NK-92 (cell line): ENCODE measurements around the gene PPP3R2.
"Not testable (repeated sequence)": the region's sequence is repeated elsewhere in the genome, so short reads cannot be mapped to it uniquely, and the experiment has no call there.

Experiments
- DNase-seq: peaks from one replicate; lab custom pipeline; 2025; ENCODE audit not compliant: unreplicated experiment; lab: John Stamatoyannopoulos, UW

The PPP3R2 gene

GRCh38 chr9:101590074-101590473 lies 4.7 kb downstream of the PPP3R2 start:
- not testable (repeated sequence) for DNase-seq

DNA sequence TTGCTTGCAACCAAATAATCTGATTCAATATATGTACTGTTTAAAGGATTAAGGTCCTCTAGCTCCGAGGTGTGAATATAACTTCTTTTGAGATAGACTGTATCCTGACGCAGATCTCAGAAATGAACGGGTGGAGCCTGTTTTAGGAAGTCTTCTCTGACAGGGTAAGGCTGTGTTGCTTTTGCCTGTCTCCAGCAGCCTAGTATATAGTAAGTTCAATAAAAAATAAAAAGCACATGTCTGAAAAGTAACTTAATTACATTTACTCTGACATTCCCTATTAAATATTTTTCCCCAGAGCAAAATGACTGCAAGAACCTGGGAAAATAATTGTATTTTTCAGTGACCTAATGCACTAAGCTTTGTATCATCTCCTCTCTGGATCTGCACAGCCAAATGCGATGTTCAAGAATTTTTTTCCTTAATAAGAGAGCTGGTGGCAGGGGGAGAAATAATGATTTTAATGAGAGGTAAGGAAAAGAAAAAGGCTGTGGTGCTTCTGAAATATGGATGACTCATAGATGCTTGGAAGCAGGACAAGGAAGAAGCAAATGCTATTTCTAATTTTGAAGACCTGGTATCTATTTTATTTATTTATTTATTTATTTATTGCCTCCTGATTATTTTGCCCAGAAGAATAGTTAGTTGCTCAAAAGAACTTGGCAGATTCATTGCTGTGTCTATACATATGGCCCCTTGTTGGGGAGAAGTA lies 7.3 kb downstream of the PPP3R2 start:
- DNase-seq: no peak

GRCh38 chr9:101586651-101587050 lies 8.1 kb downstream of the PPP3R2 start:
- DNase-seq: no peak

DNA sequence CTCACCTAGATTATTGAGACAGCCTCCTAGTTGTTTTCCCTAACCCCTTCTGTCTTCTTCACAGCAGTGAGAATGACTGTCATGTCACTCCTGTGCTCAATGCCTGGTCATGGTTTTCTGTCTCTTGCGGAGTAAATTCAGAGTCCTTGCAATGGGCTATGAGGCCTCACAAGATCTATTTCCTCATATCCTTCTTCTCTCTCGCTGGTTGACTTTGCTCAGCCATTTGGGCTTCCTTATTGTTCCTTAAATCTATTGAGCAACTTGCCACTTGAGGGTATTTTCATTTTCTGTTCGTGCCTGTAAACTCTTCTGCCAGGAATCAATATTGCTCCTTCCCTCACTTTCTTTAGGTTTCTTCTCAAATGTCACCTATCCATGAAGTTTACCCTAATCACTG lies 9.0 kb downstream of the PPP3R2 start:
- DNase-seq: no peak

DNA sequence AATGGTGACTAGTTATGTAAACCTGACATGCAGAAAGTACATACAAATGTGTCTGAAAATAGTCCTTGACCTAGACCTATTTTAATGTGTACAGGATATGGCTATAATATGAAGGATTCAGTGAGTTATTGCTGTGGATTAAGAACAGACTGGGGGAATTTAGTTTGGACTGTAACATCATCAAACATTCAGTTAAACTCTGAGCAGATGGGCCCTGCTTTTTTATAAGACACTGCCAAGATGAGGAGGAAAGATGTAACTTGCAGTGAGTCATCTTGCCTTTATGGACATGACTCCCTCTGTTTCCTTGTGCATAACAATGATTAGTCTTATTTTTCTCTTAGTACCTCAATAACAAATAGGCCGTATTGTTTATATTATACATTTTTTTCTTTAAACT lies 12.2 kb downstream of the PPP3R2 start:
- no peak for DNase-seq

DNA sequence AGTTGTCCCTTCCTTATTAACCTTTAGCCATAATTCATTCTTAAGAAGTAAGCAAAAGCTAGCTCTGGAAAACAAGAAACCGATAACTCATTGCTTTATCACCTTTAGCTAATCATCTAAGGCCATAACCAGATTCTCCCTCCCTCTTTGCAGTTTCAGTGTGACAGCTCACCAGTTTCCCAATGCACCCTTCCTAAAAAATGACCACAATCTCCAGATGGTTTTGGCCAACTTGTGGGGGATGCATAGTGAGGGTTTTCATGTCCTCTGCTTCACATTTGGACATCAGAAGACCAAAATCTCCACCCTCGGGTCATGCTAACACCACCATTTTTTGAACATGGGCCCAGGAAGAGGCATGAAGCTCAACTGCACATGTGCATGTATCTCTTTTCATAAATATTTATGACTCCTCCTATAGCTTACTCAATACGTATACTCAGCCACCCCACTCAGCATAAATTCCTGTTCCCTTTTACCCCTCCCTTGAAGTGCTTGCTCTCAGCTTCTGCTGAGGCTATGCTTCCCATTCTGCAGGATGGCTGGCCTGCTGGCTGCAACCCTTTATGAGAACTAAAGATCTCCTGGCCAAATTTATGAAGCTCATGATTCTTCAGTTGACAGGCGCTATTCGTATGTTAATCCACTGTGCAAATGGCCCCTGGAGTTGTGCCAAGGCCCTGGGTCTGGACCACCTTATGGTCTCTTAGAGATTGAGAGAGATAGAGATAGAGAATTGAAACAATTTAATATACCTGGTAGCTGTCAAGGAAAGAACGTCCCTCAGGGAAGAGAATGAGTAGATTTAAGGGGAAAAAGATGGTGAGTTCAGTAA lies 14.8 kb downstream of the PPP3R2 start:
- DNase-seq: no peak

DNA sequence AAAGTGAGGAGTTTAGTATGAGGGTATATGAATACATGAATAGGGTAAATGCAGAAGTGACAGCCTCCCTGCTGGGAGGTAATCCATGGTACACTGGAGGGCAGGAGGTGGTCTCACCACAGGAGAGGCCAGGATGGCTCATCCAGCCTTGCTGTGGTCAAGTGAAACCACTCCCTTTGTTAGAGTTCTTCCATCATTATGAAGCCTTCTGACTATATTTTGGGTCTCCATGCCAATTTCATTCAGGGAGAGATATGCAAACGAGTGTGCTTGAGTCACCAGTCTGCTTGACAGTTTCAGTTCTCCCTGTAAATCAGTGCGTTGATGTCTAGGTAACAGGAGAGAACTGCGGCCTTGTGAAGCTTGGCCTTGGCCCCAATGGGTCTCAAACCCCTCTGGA lies 16.4 kb downstream of the PPP3R2 start:
- DNase-seq: no peak

- DNase-seq: no peak
Measured at GRCh38 chr9:101574731-101575333, 19.9 kb downstream of the PPP3R2 start.

- no peak for DNase-seq
Measured at GRCh38 chr9:101572316-101572715, 22.5 kb downstream of the PPP3R2 start.

DNA sequence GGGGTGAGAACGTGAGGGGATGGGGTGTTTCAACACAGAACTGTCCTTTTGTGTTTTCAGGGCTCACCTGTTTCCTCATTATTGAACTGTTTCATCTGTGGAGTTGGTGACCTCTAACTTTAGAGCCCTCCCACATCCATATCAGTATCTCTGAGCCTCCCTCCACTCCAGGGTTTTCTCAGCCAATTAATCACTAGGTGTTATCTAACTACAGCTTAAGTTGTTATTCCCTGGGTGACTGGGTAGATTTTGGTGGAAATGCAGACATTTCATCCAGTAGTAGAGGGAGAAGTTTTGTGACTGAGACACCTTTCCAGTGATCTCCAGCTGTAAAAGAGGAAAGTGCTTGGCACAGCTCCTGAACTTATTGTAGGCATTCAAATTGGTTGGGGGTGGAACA lies 23.7 kb downstream of the PPP3R2 start:
- DNase-seq: no peak

DNA sequence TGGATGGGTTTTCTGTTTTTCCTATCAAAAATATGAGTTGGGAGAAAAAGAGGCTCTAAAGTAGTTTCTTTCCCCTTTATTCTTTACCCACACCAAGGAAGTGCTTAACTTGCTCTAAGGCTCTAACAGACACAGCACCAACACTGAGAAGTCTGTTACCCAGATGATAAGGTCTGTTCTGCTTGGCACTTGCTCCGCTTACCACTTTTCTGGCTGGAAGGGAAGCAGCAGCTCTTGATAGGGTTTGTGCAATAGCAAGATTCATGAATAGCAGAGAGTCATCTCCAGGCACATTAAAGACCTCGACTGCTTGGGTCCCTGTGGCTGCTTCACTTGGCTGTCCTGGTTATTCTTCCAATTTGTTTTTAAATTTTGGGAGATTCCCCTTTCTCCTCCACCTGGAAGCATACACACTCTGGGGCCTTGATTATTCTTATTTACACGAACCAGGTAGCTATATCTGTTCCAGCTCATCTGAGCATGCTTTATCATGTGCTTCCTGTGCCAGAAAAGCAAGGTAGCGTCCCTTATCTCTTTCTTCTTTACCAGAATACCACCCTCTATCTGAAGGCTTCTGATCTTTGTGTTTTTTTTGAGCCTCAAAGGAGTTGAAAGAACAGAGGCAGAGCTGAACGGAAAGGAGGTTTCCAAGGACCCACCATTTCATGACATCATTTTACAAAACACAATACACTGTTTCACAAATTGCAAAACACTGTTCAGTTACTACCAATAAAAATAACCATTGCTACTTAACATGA lies 24.8 kb downstream of the PPP3R2 start:
- DNase-seq: no peak

DNA sequence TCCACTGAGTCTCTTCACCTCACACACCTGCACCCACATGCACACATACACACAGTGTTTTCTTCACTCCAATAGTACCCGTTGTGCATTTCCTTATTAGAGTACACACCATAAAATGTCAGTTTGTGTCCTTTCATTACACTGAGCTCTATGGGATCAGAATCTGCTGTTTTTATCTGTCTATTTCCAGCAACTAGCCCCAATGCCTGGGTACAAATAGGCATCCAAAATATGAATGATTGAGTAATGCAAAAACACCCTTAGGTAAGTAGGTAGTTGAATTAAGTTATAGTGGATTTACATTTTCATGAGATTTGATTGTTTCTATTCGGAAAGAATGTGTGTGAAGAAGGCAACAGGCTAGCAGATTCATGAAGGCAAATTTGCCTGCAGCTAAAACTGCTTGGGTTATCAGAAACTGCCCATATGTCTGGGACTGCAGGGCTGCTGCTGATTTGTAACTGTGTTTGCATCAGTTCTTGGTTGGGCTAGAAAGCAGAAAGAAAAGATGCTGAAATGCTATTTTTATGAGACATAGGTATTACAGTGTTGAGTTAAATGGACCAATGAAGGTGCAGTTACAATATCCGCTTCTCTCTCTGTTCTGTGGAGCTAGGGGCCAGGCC lies 26.9 kb downstream of the PPP3R2 start:
- no peak for DNase-seq

DNA sequence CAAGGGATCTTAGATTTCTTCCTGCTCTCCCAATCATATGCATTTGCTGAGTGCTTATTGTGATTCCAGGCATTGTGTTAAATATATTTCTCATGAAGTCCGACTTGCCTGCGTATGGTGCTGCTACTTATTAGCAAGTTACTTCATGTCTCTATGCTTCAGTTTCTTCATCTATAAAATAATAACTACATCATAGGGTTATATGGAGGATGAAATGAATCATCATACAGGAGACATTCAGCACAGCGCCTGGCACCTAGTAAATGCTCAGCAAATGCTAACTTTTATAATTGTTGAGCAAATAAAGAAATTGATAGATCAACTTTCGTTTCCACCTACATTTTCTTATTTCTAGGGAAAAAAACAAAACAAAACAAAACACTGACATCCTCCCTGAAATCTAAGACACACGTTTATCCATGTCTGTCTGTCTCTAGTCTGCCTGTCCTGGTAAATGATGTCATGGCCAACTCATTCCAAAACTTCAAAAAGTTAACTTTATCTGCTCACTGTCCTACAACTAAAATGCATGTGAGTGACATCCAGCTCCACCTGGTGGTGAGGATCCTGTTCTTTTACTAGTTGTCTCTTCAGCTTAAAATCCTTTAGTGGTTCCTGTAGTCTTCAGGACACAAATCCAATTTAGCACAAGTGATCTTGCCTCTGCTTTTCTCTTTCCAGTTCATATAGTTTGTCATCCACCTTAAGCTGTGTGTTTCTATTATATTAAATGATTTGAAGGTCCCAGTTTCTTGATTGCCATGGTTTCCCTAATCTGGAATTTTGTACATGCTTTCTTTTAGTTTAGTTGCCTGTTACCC lies 27.7 kb downstream of the PPP3R2 start:
- no peak for DNase-seq

DNA sequence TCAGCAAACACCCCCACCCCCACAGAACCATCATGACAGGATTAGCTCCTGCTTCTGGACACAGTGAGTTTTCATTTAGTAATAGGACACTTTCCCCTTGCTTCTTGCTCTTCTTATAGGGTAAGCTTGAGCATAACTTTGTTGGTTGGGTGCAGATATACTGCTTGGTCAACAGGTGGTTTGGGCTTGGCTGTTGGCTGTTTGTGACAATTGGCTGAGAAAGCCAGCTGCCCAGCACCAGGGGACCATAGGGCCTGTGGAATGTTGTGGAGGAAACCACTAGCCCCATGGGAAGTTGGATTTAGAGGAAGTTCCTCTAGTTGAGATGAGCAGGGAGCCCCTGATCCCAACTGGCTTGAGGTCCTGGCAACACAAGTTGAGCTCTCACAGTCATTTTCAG lies 30.5 kb downstream of the PPP3R2 start:
- DNase-seq: no peak

GRCh38 chr9:101562966-101563365 lies 31.8 kb downstream of the PPP3R2 start:
- no peak for DNase-seq

DNA sequence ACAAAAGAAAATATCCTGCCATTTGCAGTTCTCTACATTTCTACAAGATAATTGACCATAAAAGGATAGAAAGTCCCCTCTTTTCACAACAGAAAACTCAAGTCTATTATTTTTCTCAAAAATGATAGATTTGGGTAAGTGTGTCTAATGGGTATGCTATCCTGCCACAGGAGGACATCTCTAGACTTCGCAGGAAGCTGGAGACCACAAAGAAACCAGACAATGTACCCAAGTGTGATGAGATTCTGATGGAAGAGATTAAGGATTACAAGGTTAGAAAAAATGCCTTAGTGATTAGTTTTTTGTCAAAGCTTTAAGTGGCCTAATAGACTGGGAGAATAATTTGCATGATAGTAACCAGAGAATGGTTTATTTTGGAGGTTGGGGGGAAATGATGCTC lies 33.0 kb downstream of the PPP3R2 start:
- no peak for DNase-seq

DNA sequence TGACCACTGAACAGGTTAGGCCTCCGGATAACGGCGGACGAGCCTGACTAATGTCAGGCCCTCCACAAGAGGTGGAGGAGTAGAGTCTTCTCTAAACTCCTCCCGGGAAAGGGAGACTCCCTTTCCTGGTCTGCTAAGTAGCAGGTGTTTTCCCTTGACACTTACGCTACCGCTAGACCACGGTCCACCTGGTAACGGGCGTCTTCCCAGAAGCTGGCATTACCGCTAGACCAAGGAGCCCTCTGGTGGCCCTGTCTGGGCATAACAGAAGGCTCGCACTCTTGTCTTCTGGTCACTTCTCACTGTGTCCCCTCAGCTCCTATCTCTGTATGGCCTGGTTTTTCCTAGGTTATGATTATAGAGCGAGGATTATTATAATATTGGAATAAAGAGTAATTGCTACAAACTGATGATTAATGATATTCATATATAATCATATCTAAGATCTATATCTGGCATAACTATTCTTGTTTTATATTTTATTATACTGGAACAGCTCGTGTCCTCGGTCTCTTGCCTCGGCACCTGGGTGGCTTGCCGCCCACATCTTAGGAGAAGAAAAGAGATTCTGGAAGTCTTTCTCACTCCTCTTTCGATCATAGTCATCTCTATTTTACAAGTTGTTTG lies 45.2 kb downstream of the PPP3R2 start:
- not testable (repeated sequence) for DNase-seq

DNA sequence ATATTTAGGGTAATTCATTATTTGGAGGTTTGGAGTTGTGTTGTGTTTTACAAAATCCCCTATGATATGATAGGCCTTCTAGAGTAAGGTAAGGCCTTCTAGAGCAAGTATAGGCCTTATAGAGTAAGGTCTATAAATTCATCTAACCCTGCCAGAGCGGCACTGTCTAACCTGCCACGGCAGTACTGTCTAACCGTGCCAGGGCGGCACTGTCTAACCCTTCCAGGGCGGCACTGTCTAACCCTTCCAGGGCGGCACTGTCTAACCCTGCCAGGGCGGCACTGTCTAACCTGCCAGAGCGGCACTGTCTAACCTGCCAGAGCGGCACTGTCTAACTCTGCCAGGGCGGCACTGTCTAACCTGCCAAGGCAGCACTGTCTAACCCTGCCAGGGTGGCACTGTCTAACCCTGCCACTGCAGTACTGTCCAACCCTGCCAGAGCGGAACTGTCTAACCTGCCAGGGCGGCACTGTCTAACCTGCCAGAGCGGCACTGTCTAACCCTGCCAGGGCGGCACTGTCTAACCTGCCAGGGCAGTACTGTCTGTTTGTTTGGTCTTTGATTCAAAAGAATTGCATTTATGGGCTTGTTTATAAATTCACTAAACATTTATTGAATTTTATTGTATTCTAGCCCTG lies 51.6 kb downstream of the PPP3R2 start:
- no peak for DNase-seq
